MM.1S (cell line): ENCODE data around the gene F10.

Experiments
- CTCF ChIP-seq: fragments of 300-600 bp; sonication (generic); IDR thresholded peaks from 2 replicates; pipeline ENCODE4 v1.5.1; 2016; ENCODE audit warnings: antibody characterized with exemption, low read length, mixed read lengths
- EZH2phosphoT487 ChIP-seq: fragments of 300-600 bp; sonication (generic); IDR thresholded peaks from 2 replicates; pipeline ENCODE4 v1.6.1; 2018; ENCODE audit warnings: antibody characterized with exemption, low read length

GRCh38 chr13:113120300-113121182, 2.1 kb upstream of the F10 start:
- no peak for TF ChIP-seq CTCF
- TF ChIP-seq EZH2phosphoT487 = no peak
